Measurements from ENCODE around the gene ACSF2.
A peak's percentile ranks its signal among the peaks of the same experiment; 100 is the strongest.

ACSF2 gene

GRCh38 chr17:50488880-50489279, 62.9 kb downstream of the ACSF2 start:
- intact Hi-C loops (cut with DNase I): no loop called here
- peak in 2 of 10 donors; percentile 8 to 41 for DNase-seq

- intact Hi-C loops (cut with DNase I): no loop called here
- no peak for DNase-seq
Measured at GRCh38 chr17:50491505-50491904, 65.5 kb downstream of the ACSF2 start.

GRCh38 chr17:50492214-50492613, 66.2 kb downstream of the ACSF2 start:
- DNase-seq: peak in 1 of 10 donors; percentile 49
- intact Hi-C loops (cut with DNase I): no loop called here

- no peak for DNase-seq
- intact Hi-C loops (cut with DNase I): no loop called here
Measured at GRCh38 chr17:50493744-50494143, 67.7 kb downstream of the ACSF2 start.

- peak in 1 of 10 donors; percentile 41 for DNase-seq
- intact Hi-C loops (cut with DNase I): no loop called here
Measured at GRCh38 chr17:50495217-50495823, 69.3 kb downstream of the ACSF2 start.

- intact Hi-C loops (cut with DNase I): no loop called here
- DNase-seq: no peak
Measured at GRCh38 chr17:50495918-50496317, 69.9 kb downstream of the ACSF2 start.

GRCh38 chr17:50498021-50498874, 72.2 kb downstream of the ACSF2 start:
- DNase-seq: peak in 1 of 10 donors; percentile 43
- intact Hi-C loops (cut with DNase I): no loop called here

GRCh38 chr17:50499270-50499669, 73.3 kb downstream of the ACSF2 start:
- DNase-seq: no peak
- intact Hi-C loops (cut with DNase I): no loop called here

GRCh38 chr17:50499721-50500120, 73.7 kb downstream of the ACSF2 start:
- DNase-seq: no peak

GRCh38 chr17:50501054-50501453, 75.0 kb downstream of the ACSF2 start:
- intact Hi-C loops (cut with DNase I): no loop called here
- no peak for DNase-seq

More at GRCh38 chr17:50499721-50500120, 73.7 kb downstream of the ACSF2 start:
- intact Hi-C loops (cut with DNase I): no loop called here

- peak in 1 of 10 donors; percentile 53 for DNase-seq
- intact Hi-C loops (cut with DNase I): no loop called here
Measured at GRCh38 chr17:50502301-50502990, 76.4 kb downstream of the ACSF2 start.

- intact Hi-C loops (cut with DNase I): no loop called here
- DNase-seq: no peak
Measured at GRCh38 chr17:50505591-50506130, 79.6 kb downstream of the ACSF2 start.

- DNase-seq: no peak
- intact Hi-C loops (cut with DNase I): no loop called here
Measured at GRCh38 chr17:50506298-50506697, 80.3 kb downstream of the ACSF2 start.

GRCh38 chr17:50507871-50508572, 82.0 kb downstream of the ACSF2 start, which contains the start of gene MYCBPAP:
Gene MYCBPAP (plus strand): TSS chr17:50508439. CDS start chr17:50508675, 236 bp downstream.
- peak; percentile 64 to 97 (median 83) for DNase-seq
- intact Hi-C loops (cut with DNase I): no loop called here

GRCh38 chr17:50508573-50509460, 82.8 kb downstream of the ACSF2 start:
- intact Hi-C loops (cut with DNase I): no loop called here
- DNase-seq: peak in 1 of 10 donors; percentile 63

GRCh38 chr17:50511058-50511457, 85.0 kb downstream of the ACSF2 start:
- no peak for DNase-seq
- intact Hi-C loops (cut with DNase I): no loop called here

GRCh38 chr17:50513495-50513894, 87.5 kb downstream of the ACSF2 start:
- intact Hi-C loops (cut with DNase I): no loop called here

GRCh38 chr17:50514388-50514787, 88.4 kb downstream of the ACSF2 start:
- intact Hi-C loops (cut with DNase I): no loop called here
- peak in 1 of 10 donors; percentile 27 for DNase-seq

More at GRCh38 chr17:50513495-50513894, 87.5 kb downstream of the ACSF2 start:
- DNase-seq: no peak
